Measurements from ENCODE around the gene TIPIN. TPM values are rescaled to one million over a fixed set of nuclear protein-coding genes. Genes with fewer than 3 reads are reported as not detected.

The TIPIN gene
- total RNA-seq, 1 experiment from 2014 or later, result 16.1 TPM

- intact Hi-C loops (cut with micrococcal nuclease), result no loop called here
- Mint-ChIP-seq H3K27ac (ENCODE audit: low read depth, unreplicated experiment) (no peak overlapping the region), H3K27me3 (ENCODE audit: insufficient read depth, unreplicated experiment) (no peaks in the 10 kb centered on the region), H3K4me1 (ENCODE audit: insufficient read depth, unreplicated experiment) (peaks cover 27% of the 10 kb centered on the region), H3K4me3 (ENCODE audit: unreplicated experiment) (no peak overlapping the region), H3K36me3 (ENCODE audit: insufficient read depth, unreplicated experiment) (peaks cover 18% of the 10 kb centered on the region), H3K9me3 (ENCODE audit: unreplicated experiment) (no peaks in the 10 kb centered on the region)
- peak; percentile 27 for DNase-seq (ENCODE audit: unreplicated experiment)
- ChIA-PET CTCF (no interaction called here), POLR2A (interaction anchor here (1.0 kb wide), 1 partner anchor 13 kb away, joined by 5 read pairs; no protein-coding TSS in a partner anchor)
- no TSS peak for BruUV-seq (replicated peaks)
- no peak for TF ChIP-seq CTCF (IDR thresholded peaks at IDR 0.05; ENCODE audit: unreplicated experiment)
Measured at GRCh38 chr15:66401130-66402021, 44.9 kb upstream of the TIPIN start.

- ChIA-PET CTCF (interaction anchor here (0.5 to 1.2 kb wide), 2 partner anchors 98 to 1079 kb away, joined by 3 read pairs; no protein-coding TSS in a partner anchor), POLR2A (interaction anchor here (0.6 to 1.5 kb wide), 5 partner anchors 10 to 410 kb away, joined by 3 to 5 read pairs (median 3); no protein-coding TSS in a partner anchor)
- H3K4me1 Mint-ChIP-seq (ENCODE audit: insufficient read depth, unreplicated experiment), result peaks cover 22% of the 10 kb centered on the region
- H3K9me3 Mint-ChIP-seq (ENCODE audit: unreplicated experiment), result no peaks in the 10 kb centered on the region
- peaks cover 18% of the 10 kb centered on the region for H3K36me3 Mint-ChIP-seq (ENCODE audit: insufficient read depth, unreplicated experiment)
- DNase-seq (ENCODE audit: unreplicated experiment), result no peak
- no TSS peak for BruUV-seq (replicated peaks)
- peak overlapping the region; percentile 28 for H3K27ac Mint-ChIP-seq (ENCODE audit: low read depth, unreplicated experiment)
- H3K27me3 Mint-ChIP-seq (ENCODE audit: insufficient read depth, unreplicated experiment), result no peaks in the 10 kb centered on the region
- intact Hi-C loops (cut with micrococcal nuclease), result no loop called here
- H3K4me3 Mint-ChIP-seq (ENCODE audit: unreplicated experiment), result no peak overlapping the region
- TF ChIP-seq CTCF (IDR thresholded peaks at IDR 0.05; ENCODE audit: unreplicated experiment), result no peak
Measured at GRCh38 chr15:66400351-66400774, 43.9 kb upstream of the TIPIN start.

GRCh38 chr15:66399276-66399675, 42.8 kb upstream of the TIPIN start:
- peaks cover 20% of the 10 kb centered on the region for H3K4me1 Mint-ChIP-seq (ENCODE audit: insufficient read depth, unreplicated experiment)
- H3K36me3 Mint-ChIP-seq (ENCODE audit: insufficient read depth, unreplicated experiment), result peaks cover 18% of the 10 kb centered on the region
- no peak for DNase-seq (ENCODE audit: unreplicated experiment)
- H3K9me3 Mint-ChIP-seq (ENCODE audit: unreplicated experiment), result no peaks in the 10 kb centered on the region
- H3K27ac Mint-ChIP-seq (ENCODE audit: low read depth, unreplicated experiment), result no peak overlapping the region
- ChIA-PET CTCF (interaction anchor here (1.2 kb wide), 1 partner anchor 99 kb away, joined by 3 read pairs; no protein-coding TSS in a partner anchor), POLR2A (interaction anchor here (1.5 kb wide), 1 partner anchor 9 kb away, joined by 5 read pairs; no protein-coding TSS in a partner anchor)
- intact Hi-C loops (cut with micrococcal nuclease), result no loop called here
- no peak overlapping the region for H3K4me3 Mint-ChIP-seq (ENCODE audit: unreplicated experiment)
- TF ChIP-seq CTCF (IDR thresholded peaks at IDR 0.05; ENCODE audit: unreplicated experiment), result no peak
- H3K27me3 Mint-ChIP-seq (ENCODE audit: insufficient read depth, unreplicated experiment), result no peaks in the 10 kb centered on the region
- no TSS peak for BruUV-seq (replicated peaks)

- Mint-ChIP-seq H3K4me1 (ENCODE audit: insufficient read depth, unreplicated experiment) (peaks cover 32% of the 10 kb centered on the region), H3K36me3 (ENCODE audit: insufficient read depth, unreplicated experiment) (peaks cover 25% of the 10 kb centered on the region), H3K27ac (ENCODE audit: low read depth, unreplicated experiment) (peak overlapping the region; percentile 35), H3K4me3 (ENCODE audit: unreplicated experiment) (no peak overlapping the region), H3K9me3 (ENCODE audit: unreplicated experiment) (no peaks in the 10 kb centered on the region), H3K27me3 (ENCODE audit: insufficient read depth, unreplicated experiment) (no peaks in the 10 kb centered on the region)
- CTCF ChIA-PET, result interaction anchor here (0.6 to 0.7 kb wide), 2 partner anchors 25 to 120 kb away, joined by 3 to 4 read pairs; no protein-coding TSS in a partner anchor
- TF ChIP-seq CTCF (IDR thresholded peaks at IDR 0.05; ENCODE audit: unreplicated experiment), result no peak
- POLR2A ChIA-PET, result interaction anchor here (0.5 kb wide), 2 partner anchors 13 to 110 kb away, joined by 3 to 4 read pairs; partner anchors contain the start of gene ZWILCH
- intact Hi-C loops (cut with micrococcal nuclease), result no loop called here
- no TSS peak for BruUV-seq (replicated peaks)
- no peak for DNase-seq (ENCODE audit: unreplicated experiment)
Measured at GRCh38 chr15:66394915-66395314, 38.4 kb upstream of the TIPIN start.

Data from MCF 10A (cell line).